H9 (cell line): ENCODE measurements around the gene BACH2. TPM values are rescaled to one million over a fixed set of nuclear protein-coding genes. Genes with fewer than 3 reads are reported as not detected.

Experiments used
- DNase-seq: peaks from one replicate; pipeline ENCODE4 v3.0.0-alpha.2; 2017
- H2AFZ ChIP-seq: one replicate; pipeline ENCODE4 v1.6.1; 2013; ENCODE audit warnings: mild to moderate bottlenecking, low read length, control low read depth, moderate library complexity
- H2AK5ac ChIP-seq: 2 replicates; pipeline ENCODE4 v1.6.1; 2013; ENCODE audit warnings: low read length, control low read depth, mixed read lengths; ENCODE audit not compliant: insufficient read length
- H2BK120ac ChIP-seq: one replicate; pipeline ENCODE4 v1.6.1; 2013; ENCODE audit warnings: low read depth, mild to moderate bottlenecking, low read length, control low read depth, inconsistent platforms; ENCODE audit not compliant: poor library complexity, severe bottlenecking
- H2BK12ac ChIP-seq: 2 replicates; pipeline ENCODE4 v1.6.1; 2013; ENCODE audit warnings: low read length, control low read depth, mixed read lengths, low read depth; ENCODE audit not compliant: insufficient read length
- H2BK15ac ChIP-seq: 2 replicates; pipeline ENCODE4 v1.6.1; 2013; ENCODE audit warnings: low read depth, low read length, control low read depth
- H2BK20ac ChIP-seq: one replicate; pipeline ENCODE4 v1.6.1; 2013; ENCODE audit warnings: low read depth, mild to moderate bottlenecking, low read length, control low read depth, inconsistent platforms; ENCODE audit not compliant: poor library complexity, severe bottlenecking
- H2BK5ac ChIP-seq: 2 replicates; pipeline ENCODE4 v1.6.1; 2013; ENCODE audit warnings: low read length, control low read depth, mixed read lengths; ENCODE audit not compliant: insufficient read length
- H3K14ac ChIP-seq: 2 replicates; pipeline ENCODE4 v1.6.1; 2013; ENCODE audit warnings: low read length, control low read depth; ENCODE audit not compliant: insufficient read depth
- H3K18ac ChIP-seq: 2 replicates; pipeline ENCODE4 v1.6.1; 2013; ENCODE audit warnings: low read depth, mild to moderate bottlenecking, mixed read lengths, low read length, control low read depth; ENCODE audit not compliant: insufficient read length
- H3K23ac ChIP-seq: 2 replicates; pipeline ENCODE4 v1.6.1; 2013; ENCODE audit warnings: low read length, control low read depth, mixed read lengths, low read depth; ENCODE audit not compliant: insufficient read length
- H3K23me2 ChIP-seq: 2 replicates; pipeline ENCODE4 v1.6.1; 2013; ENCODE audit warnings: low read depth, mild to moderate bottlenecking, mixed read lengths, low read length, control low read depth; ENCODE audit not compliant: insufficient read length, poor library complexity, severe bottlenecking
- H3K27ac ChIP-seq: 2 replicates; pipeline ENCODE4 v1.5.1; 2013; ENCODE audit warnings: low read length, control low read depth, mixed read lengths, low read depth; ENCODE audit not compliant: insufficient read length
- H3K27me3 ChIP-seq: 2 replicates; pipeline ENCODE4 v1.6.1; 2013; ENCODE audit warnings: low read length, control low read depth, inconsistent platforms; ENCODE audit not compliant: insufficient read depth
- H3K4ac ChIP-seq: 2 replicates; pipeline ENCODE4 v1.6.1; 2013; ENCODE audit warnings: low read depth, mild to moderate bottlenecking, control low read depth, inconsistent platforms, low read length, moderate library complexity
- H3K4me1 ChIP-seq: 2 replicates; pipeline ENCODE4 v1.6.1; 2013; ENCODE audit warnings: low read length, control low read depth, inconsistent platforms; ENCODE audit not compliant: insufficient read depth
- H3K4me2 ChIP-seq: 2 replicates; pipeline ENCODE4 v1.6.1; 2013; ENCODE audit warnings: low read length, control low read depth, mixed read lengths; ENCODE audit not compliant: insufficient read length, insufficient read depth
- H3K56ac ChIP-seq: 2 replicates; pipeline ENCODE4 v1.6.1; 2013; ENCODE audit warnings: low read depth, mild to moderate bottlenecking, mixed read lengths, low read length, control low read depth; ENCODE audit not compliant: insufficient read length
- H3K79me1 ChIP-seq: 2 replicates; pipeline ENCODE4 v1.6.1; 2013; ENCODE audit warnings: low read depth, mild to moderate bottlenecking, moderate library complexity, low read length, control low read depth, inconsistent platforms; ENCODE audit not compliant: insufficient read depth, poor library complexity, severe bottlenecking
- H3K79me2 ChIP-seq: 2 replicates; pipeline ENCODE4 v1.6.1; 2013; ENCODE audit warnings: low read length, control low read depth, inconsistent platforms; ENCODE audit not compliant: insufficient read depth
- H3K9ac ChIP-seq: 2 replicates; pipeline ENCODE4 v1.6.1; 2013; ENCODE audit warnings: low read length, control low read depth, mixed read lengths; ENCODE audit not compliant: insufficient read length; ENCODE audit errors: extremely low read depth
- H3K9me3 ChIP-seq: one replicate; pipeline ENCODE4 v1.6.1; 2013; ENCODE audit warnings: low read depth, low read length, inconsistent platforms; ENCODE audit not compliant: control insufficient read depth
- H3T11ph ChIP-seq: one replicate; pipeline ENCODE4 v1.6.1; 2013; ENCODE audit warnings: mild to moderate bottlenecking, low read length, control low read depth, inconsistent platforms
- H4K20me1 ChIP-seq: one replicate; pipeline ENCODE4 v1.6.1; 2013; ENCODE audit not compliant: control insufficient read depth, insufficient read length, insufficient read depth
- H4K5ac ChIP-seq: 2 replicates; pipeline ENCODE4 v1.6.1; 2013; ENCODE audit warnings: low read depth, mild to moderate bottlenecking, mixed read lengths, low read length, control low read depth; ENCODE audit not compliant: insufficient read length
- H4K8ac ChIP-seq: replicated peaks from 2 replicates; pipeline ENCODE4 v1.6.1; 2013; ENCODE audit warnings: low read length, control low read depth, mixed read lengths, low read depth; ENCODE audit not compliant: insufficient read length
- H4K91ac ChIP-seq: 2 replicates; pipeline ENCODE4 v1.6.1; 2013; ENCODE audit warnings: low read depth, mild to moderate bottlenecking, moderate library complexity, mixed read lengths, low read length, control low read depth; ENCODE audit not compliant: insufficient read length
- H3K27ac Mint-ChIP-seq, 3 experiments: 2 replicates in 2 of 3; 3 replicates in 1 of 3; pipeline ENCODE4 v1.8.0; 2020 to 2021; ENCODE audit warnings: mixed read lengths in 3 of 3, mild to moderate bottlenecking in 1 of 3, moderate library complexity in 1 of 3
- H3K27me3 Mint-ChIP-seq: 2 replicates; pipeline ENCODE4 v1.8.0; 2021; ENCODE audit warnings: low read depth, mild to moderate bottlenecking, moderate library complexity, mixed read lengths
- H3K36me3 Mint-ChIP-seq, 3 experiments: 2 replicates in 2 of 3; 3 replicates in 1 of 3; pipeline ENCODE4 v1.8.0; 2020 to 2021; ENCODE audit warnings: low read depth in 3 of 3, mixed read lengths in 3 of 3; ENCODE audit not compliant: insufficient read depth in 1 of 3
- H3K4me1 Mint-ChIP-seq, 2 experiments: 2 replicates each; pipeline ENCODE4 v1.8.0; 2020; ENCODE audit warnings: mixed read lengths in 2 of 2
- H3K4me3 Mint-ChIP-seq, 2 experiments: 2 replicates in 1 of 2; 3 replicates in 1 of 2; pipeline ENCODE4 v1.8.0; 2020 to 2021; ENCODE audit warnings: mild to moderate bottlenecking in 2 of 2, mixed read lengths in 2 of 2, moderate library complexity in 1 of 2
- H3K9me3 Mint-ChIP-seq, 2 experiments: 2 replicates in 1 of 2; 3 replicates in 1 of 2; pipeline ENCODE4 v1.8.0; 2020; ENCODE audit warnings: mild to moderate bottlenecking in 2 of 2, mixed read lengths in 2 of 2, moderate library complexity in 1 of 2
- WGBS: extraction: QIAGEN DNeasy Blood & Tissue Kit; methylation state at CpG from one replicate; pipeline ENCODE4 v1.1.7; 2013; ENCODE audit warnings: missing lambda C conversion rate, low lambda C conversion rate, mixed read lengths; ENCODE audit not compliant: insufficient read length; ENCODE audit errors: extremely low coverage; 5-methylcytosine and 5-hydroxymethylcytosine counted together
- total RNA-seq: library from RNA; stranded (reverse); gene quantifications from 2 replicates; pipeline ENCODE4 v1.2.1, GENCODE V29; 2021
- TF ChIP-seq, protein P1 (sequence below): fragments of 200-600 bp; sonication (generic); conservative IDR thresholded peaks from 3 replicates; pipeline ENCODE4 v1.8.0; 2021; ENCODE audit warnings: antibody characterized with exemption, mild to moderate bottlenecking

Gene BACH2
- total RNA-seq, 1 experiment from 2014 or later: 2.0 TPM

DNA sequence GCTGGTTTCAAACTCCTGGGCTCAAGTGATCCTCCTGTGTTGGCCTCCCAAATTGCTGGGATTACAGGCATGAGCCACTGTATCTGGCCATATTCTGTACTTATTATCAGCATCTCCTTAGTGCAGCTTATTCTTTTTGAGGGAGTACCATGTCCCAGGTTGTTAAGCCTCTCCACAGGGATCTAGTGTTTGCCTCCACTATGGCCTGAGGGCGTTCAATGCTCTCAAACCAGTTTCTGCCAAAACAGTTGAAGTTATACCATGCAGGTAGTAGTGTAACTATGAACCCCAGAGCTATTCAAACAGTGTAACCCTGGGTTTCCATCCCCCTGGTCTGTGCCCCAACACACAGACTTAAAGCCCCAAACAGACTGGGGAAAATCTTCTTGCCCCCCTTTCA is 81.7 kb downstream of the BACH2 start:
- H2BK120ac ChIP-seq: no peak overlapping the region
- H3K4me1 Mint-ChIP-seq: peaks cover 0 to 2% of the 10 kb centered on the region in 2 experiments; a peak in 2 of 4 replicates
- H3K9me3 Mint-ChIP-seq: no peaks in the 10 kb centered on the region
- H2AK5ac ChIP-seq: no peak overlapping the region
- no peak overlapping the region for H2BK15ac ChIP-seq
- TF ChIP-seq, protein P1, sequence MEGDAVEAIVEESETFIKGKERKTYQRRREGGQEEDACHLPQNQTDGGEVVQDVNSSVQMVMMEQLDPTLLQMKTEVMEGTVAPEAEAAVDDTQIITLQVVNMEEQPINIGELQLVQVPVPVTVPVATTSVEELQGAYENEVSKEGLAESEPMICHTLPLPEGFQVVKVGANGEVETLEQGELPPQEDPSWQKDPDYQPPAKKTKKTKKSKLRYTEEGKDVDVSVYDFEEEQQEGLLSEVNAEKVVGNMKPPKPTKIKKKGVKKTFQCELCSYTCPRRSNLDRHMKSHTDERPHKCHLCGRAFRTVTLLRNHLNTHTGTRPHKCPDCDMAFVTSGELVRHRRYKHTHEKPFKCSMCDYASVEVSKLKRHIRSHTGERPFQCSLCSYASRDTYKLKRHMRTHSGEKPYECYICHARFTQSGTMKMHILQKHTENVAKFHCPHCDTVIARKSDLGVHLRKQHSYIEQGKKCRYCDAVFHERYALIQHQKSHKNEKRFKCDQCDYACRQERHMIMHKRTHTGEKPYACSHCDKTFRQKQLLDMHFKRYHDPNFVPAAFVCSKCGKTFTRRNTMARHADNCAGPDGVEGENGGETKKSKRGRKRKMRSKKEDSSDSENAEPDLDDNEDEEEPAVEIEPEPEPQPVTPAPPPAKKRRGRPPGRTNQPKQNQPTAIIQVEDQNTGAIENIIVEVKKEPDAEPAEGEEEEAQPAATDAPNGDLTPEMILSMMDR: no peak
- no peak overlapping the region for H2BK5ac ChIP-seq
- H3K4me2 ChIP-seq: no peak overlapping the region
- no CpG with 5 or more reads among the region's 1 CpG for WGBS
- H4K91ac ChIP-seq: no peak overlapping the region
- no peaks in the 10 kb centered on the region for H3K27me3 ChIP-seq
- H3K36me3 Mint-ChIP-seq: no peaks in the 10 kb centered on the region
- no peak overlapping the region for H4K8ac ChIP-seq
- no peak overlapping the region for H2BK12ac ChIP-seq
- H3K56ac ChIP-seq: no peak overlapping the region
- H3K23me2 ChIP-seq: no peaks in the 10 kb centered on the region
- H3K23ac ChIP-seq: no peak overlapping the region
- no peak overlapping the region for H3T11ph ChIP-seq
- no peak overlapping the region for H3K27ac ChIP-seq
- no peaks in the 10 kb centered on the region for H3K79me1 ChIP-seq
- no peak for DNase-seq
- no peaks in the 10 kb centered on the region for H4K20me1 ChIP-seq
- H3K4ac ChIP-seq: no peak overlapping the region
- H3K18ac ChIP-seq: no peak overlapping the region
- H2AFZ ChIP-seq: no peak overlapping the region
- no peak overlapping the region for H3K9ac ChIP-seq
- H3K9me3 ChIP-seq: no peaks in the 10 kb centered on the region
- peaks cover 6% of the 10 kb centered on the region; the same call in 1 of the 2 replicates for H3K4me1 ChIP-seq
- no peaks in the 10 kb centered on the region for H3K27me3 Mint-ChIP-seq
- no peak overlapping the region for H4K5ac ChIP-seq
- H2BK20ac ChIP-seq: no peak overlapping the region
- no peaks in the 10 kb centered on the region for H3K79me2 ChIP-seq
- H3K27ac Mint-ChIP-seq: no peak overlapping the region
- H3K14ac ChIP-seq: no peak overlapping the region
- H3K4me3 Mint-ChIP-seq: no peak overlapping the region
